Measurements from ENCODE around the gene ERMARD. TPM values are rescaled to one million over a fixed set of nuclear protein-coding genes. Genes with fewer than 3 reads are reported as not detected.
A peak's percentile ranks its signal among the peaks of the same experiment; 100 is the strongest.

Gene ERMARD
- total RNA-seq, 3 donors from 2014 or later (not counting 1 experiment from before 2014, with no cell fraction given): 33.9 to 42.2 (median 36.4) TPM

DNA sequence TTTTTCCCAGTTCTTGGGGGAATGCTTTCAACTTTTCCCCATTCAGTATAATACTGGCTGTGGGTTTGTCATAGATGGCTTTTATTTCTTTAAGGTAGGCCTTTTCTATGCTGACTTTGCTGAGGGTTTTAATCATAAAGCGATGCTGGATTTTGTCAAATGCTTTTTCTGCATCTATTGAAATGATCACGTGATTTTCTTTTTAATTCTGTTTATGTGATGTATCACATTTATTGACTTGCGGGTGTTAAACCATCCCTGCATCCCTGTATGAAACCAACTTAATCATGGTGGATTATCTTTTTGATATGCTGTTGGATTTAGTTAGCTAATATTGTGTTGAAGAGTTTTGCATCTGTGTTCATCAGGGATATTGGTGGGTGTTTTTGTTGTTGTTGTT is 65.6 kb downstream of the ERMARD start:
- Mint-ChIP-seq H3K36me3 (no peaks in the 10 kb centered on the region), H3K4me3 (no peak overlapping the region), H3K9me3 (no peaks in the 10 kb centered on the region), H3K4me1 (no peaks in the 10 kb centered on the region), H3K27me3 (ENCODE audit: low read depth in 2 of 2) (peaks cover 61 to 73% of the 10 kb centered on the region in 2 donors), H3K27ac (no peak overlapping the region)
- Histone ChIP-seq H3K27ac (ENCODE audit: low read length) (no peak overlapping the region), H3K4me3 (ENCODE audit: low read length) (no peak overlapping the region), H3K36me3 (ENCODE audit: control insufficient read depth, insufficient read depth, low read length) (no peaks in the 10 kb centered on the region), H3K9me3 (ENCODE audit: control insufficient read depth, insufficient read depth, low read length) (no peaks in the 10 kb centered on the region), H3K27me3 (ENCODE audit: control insufficient read depth, insufficient read depth, low read length) (peaks cover 4% of the 10 kb centered on the region), H3K4me1 (ENCODE audit: control insufficient read depth, insufficient read depth, low read length) (no peaks in the 10 kb centered on the region)
- WGBS (ENCODE audit: insufficient coverage): 90% methylated on average over 3 of the region's 3 CpGs
- intact Hi-C loops (cut with micrococcal nuclease): no loop called here
- ATAC-seq (no peak), DNase-seq (no peak)
- TF ChIP-seq, protein P1, sequence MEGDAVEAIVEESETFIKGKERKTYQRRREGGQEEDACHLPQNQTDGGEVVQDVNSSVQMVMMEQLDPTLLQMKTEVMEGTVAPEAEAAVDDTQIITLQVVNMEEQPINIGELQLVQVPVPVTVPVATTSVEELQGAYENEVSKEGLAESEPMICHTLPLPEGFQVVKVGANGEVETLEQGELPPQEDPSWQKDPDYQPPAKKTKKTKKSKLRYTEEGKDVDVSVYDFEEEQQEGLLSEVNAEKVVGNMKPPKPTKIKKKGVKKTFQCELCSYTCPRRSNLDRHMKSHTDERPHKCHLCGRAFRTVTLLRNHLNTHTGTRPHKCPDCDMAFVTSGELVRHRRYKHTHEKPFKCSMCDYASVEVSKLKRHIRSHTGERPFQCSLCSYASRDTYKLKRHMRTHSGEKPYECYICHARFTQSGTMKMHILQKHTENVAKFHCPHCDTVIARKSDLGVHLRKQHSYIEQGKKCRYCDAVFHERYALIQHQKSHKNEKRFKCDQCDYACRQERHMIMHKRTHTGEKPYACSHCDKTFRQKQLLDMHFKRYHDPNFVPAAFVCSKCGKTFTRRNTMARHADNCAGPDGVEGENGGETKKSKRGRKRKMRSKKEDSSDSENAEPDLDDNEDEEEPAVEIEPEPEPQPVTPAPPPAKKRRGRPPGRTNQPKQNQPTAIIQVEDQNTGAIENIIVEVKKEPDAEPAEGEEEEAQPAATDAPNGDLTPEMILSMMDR (IDR thresholded peaks at IDR 0.05): no peak

DNA sequence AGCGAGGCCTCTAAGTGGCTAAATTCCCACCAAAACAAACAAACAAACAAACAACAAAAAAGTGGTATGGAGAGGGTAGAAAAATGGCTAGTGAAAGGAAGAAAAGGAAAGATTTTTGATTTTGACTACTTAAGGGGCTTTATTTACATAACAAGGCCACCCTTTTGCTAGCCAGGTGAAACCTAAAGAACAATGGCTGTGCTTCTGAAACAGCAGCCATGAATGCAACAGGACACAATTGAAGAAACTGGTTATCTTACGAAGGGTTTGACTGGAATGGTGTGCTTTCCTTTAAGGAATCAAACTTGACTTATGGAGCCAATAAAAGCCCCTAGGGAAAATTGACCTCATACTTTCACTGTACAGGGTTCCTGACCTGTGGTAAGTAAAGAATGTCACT is 68.9 kb downstream of the ERMARD start:
- DNase-seq: no peak
- TF ChIP-seq, protein P1 (IDR thresholded peaks at IDR 0.05): no peak
- intact Hi-C loops (cut with micrococcal nuclease): no loop called here
- H3K9me3 ChIP-seq (ENCODE audit: control insufficient read depth, insufficient read depth, low read length): no peaks in the 10 kb centered on the region
- 86% methylated on average over 1 of the region's 2 CpGs for WGBS (ENCODE audit: insufficient coverage)
- Mint-ChIP-seq H3K27ac (no peak overlapping the region), H3K36me3 (no peaks in the 10 kb centered on the region), H3K27me3 (ENCODE audit: low read depth in 2 of 2) (peaks cover 71 to 83% of the 10 kb centered on the region in 2 donors), H3K4me1 (no peaks in the 10 kb centered on the region), H3K4me3 (no peak overlapping the region), H3K9me3 (no peaks in the 10 kb centered on the region)
- no peaks in the 10 kb centered on the region for H3K4me1 ChIP-seq (ENCODE audit: control insufficient read depth, insufficient read depth, low read length)
- no peak overlapping the region for H3K4me3 ChIP-seq (ENCODE audit: low read length)
- H3K27ac ChIP-seq (ENCODE audit: low read length): no peak overlapping the region
- ATAC-seq: no peak
- peaks cover 6% of the 10 kb centered on the region for H3K27me3 ChIP-seq (ENCODE audit: control insufficient read depth, insufficient read depth, low read length)
- H3K36me3 ChIP-seq (ENCODE audit: control insufficient read depth, insufficient read depth, low read length): no peaks in the 10 kb centered on the region

DNA sequence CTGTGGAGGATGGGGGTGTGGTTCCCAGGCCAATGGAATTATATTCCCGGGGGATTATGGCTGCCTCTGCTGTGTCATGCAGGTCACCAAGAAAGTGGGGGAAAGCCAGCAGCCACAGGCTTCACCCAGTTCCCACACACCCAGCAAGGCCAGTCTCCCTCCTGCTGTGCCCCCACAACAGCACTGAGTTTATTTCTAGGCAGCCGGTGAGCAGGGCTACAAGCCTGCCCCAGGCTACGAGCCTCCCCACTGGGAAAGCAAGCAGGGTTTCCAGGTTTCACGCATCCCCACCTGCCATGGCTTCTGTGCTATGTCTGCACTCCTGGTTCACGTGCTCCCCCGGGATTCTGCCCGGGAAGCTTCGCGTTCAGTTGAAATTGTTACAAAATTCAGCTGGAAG is 72.6 kb downstream of the ERMARD start:
- H3K4me1 Mint-ChIP-seq: no peaks in the 10 kb centered on the region
- H3K27ac Mint-ChIP-seq: no peak overlapping the region
- TF ChIP-seq, protein P1 (IDR thresholded peaks at IDR 0.05): no peak
- peaks cover 7% of the 10 kb centered on the region for H3K36me3 Mint-ChIP-seq
- H3K4me3 ChIP-seq (ENCODE audit: low read length): no peak overlapping the region
- no peaks in the 10 kb centered on the region for H3K9me3 Mint-ChIP-seq
- H3K9me3 ChIP-seq (ENCODE audit: control insufficient read depth, insufficient read depth, low read length): no peaks in the 10 kb centered on the region
- no peak for DNase-seq
- no peak for ATAC-seq
- H3K4me1 ChIP-seq (ENCODE audit: control insufficient read depth, insufficient read depth, low read length): no peaks in the 10 kb centered on the region
- peaks cover 57 to 79% of the 10 kb centered on the region in 2 donors for H3K27me3 Mint-ChIP-seq (ENCODE audit: low read depth in 2 of 2)
- no peak overlapping the region for H3K27ac ChIP-seq (ENCODE audit: low read length)
- no peaks in the 10 kb centered on the region for H3K36me3 ChIP-seq (ENCODE audit: control insufficient read depth, insufficient read depth, low read length)
- 89% methylated on average over 9 of the region's 9 CpGs for WGBS (ENCODE audit: insufficient coverage)
- intact Hi-C loops (cut with micrococcal nuclease): no loop called here
- H3K27me3 ChIP-seq (ENCODE audit: control insufficient read depth, insufficient read depth, low read length): peaks cover 5% of the 10 kb centered on the region
- no peak overlapping the region for H3K4me3 Mint-ChIP-seq

DNA sequence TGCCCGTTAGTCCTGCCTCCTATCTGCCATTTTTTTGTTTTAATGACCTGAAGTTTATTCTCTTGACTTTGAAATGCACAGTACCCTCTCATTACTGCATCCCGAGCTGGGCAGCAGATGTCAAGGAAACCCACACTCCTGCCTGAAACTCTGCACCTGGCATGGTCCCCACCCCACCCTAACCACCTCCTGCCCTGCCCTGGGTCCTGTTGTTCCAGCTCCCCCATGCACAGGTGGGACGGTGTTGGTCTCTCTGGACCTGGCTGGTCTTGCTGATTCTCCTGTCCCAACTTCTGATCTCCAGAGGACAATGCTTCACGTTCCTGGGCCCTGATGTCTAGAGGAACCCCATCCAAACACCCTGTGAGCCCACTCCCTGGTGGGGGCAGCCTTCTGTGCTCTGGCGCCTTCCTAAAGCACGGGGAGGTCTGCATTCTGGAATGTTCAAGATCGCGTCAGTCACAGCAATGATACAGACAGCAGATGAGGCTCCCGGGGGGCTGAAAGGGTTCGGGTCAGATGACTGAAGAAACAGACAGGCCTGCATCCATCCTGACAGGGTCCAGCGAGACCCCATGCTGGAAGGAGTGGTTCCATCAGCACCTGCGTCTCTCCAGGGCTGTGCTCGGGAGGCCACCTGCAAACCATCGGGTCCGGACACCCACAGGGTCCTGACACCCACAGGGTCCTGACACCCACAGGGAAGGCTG is 73.6 kb downstream of the ERMARD start:
- Mint-ChIP-seq H3K4me1 (no peaks in the 10 kb centered on the region), H3K27me3 (ENCODE audit: low read depth in 2 of 2) (peaks cover 57 to 73% of the 10 kb centered on the region in 2 donors), H3K27ac (no peak overlapping the region), H3K36me3 (peaks cover 7% of the 10 kb centered on the region), H3K4me3 (no peak overlapping the region), H3K9me3 (no peaks in the 10 kb centered on the region)
- Histone ChIP-seq H3K27me3 (ENCODE audit: control insufficient read depth, insufficient read depth, low read length) (peaks cover 5% of the 10 kb centered on the region), H3K36me3 (ENCODE audit: control insufficient read depth, insufficient read depth, low read length) (no peaks in the 10 kb centered on the region), H3K9me3 (ENCODE audit: control insufficient read depth, insufficient read depth, low read length) (no peaks in the 10 kb centered on the region), H3K27ac (ENCODE audit: low read length) (no peak overlapping the region), H3K4me1 (ENCODE audit: control insufficient read depth, insufficient read depth, low read length) (no peaks in the 10 kb centered on the region), H3K4me3 (ENCODE audit: low read length) (no peak overlapping the region)
- TF ChIP-seq, protein P1 (IDR thresholded peaks at IDR 0.05): no peak
- intact Hi-C loops (cut with micrococcal nuclease): no loop called here
- 88% methylated on average over 15 of the region's 15 CpGs for WGBS (ENCODE audit: insufficient coverage)
- no peak for DNase-seq
- peak in 1 of 3 donors; percentile 24 for ATAC-seq

Data from natural killer cell (primary cell).